Mammary epithelial cell (primary cell): Measurements from ENCODE around the gene ZNG1C.
"Not testable (repeated sequence)": the region's sequence is repeated elsewhere in the genome, so short reads cannot be mapped to it uniquely, and the experiment has no call there.

Experiments
- EZH2 ChIP-seq: IDR thresholded peaks from 2 replicates; pipeline ENCODE4 v1.6.1; 2012; ENCODE audit warnings: low read length, inconsistent platforms, borderline replicate concordance
- TF ChIP-seq, protein P1 (sequence below), 2 donors: IDR thresholded peaks in 1 of 2; conservative IDR thresholded peaks in 1 of 2; 2 replicates each; pipeline ENCODE4 v1.5.1; 2011 to 2012; ENCODE audit warnings: inconsistent platforms in 2 of 2, low read length in 2 of 2, mild to moderate bottlenecking in 2 of 2, control low read depth in 1 of 2, low read depth in 1 of 2; ENCODE audit not compliant: insufficient read depth in 1 of 2; ENCODE audit errors: extremely low read depth in 1 of 2

DNA sequence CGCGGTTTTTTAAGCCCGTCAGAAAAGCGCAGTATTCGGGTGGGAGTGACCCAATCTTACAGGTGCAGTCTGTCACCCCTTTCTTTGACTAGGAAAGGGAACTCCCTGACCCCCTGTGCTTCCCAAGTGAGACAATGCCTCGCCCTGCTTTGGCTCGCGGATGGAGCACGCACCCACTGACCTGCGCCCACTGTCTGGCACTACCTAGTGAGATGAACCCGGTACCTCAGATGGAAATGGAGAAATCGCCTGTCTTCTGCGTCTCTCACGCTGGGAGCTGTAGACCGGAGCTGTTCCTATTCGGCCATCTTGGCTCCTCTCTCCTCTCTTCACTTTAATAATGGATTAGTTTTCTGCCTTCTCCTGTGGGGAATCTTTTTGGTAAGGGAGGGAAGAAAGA, 39.3 kb downstream of the ZNG1C start:
- TF ChIP-seq, protein P1, sequence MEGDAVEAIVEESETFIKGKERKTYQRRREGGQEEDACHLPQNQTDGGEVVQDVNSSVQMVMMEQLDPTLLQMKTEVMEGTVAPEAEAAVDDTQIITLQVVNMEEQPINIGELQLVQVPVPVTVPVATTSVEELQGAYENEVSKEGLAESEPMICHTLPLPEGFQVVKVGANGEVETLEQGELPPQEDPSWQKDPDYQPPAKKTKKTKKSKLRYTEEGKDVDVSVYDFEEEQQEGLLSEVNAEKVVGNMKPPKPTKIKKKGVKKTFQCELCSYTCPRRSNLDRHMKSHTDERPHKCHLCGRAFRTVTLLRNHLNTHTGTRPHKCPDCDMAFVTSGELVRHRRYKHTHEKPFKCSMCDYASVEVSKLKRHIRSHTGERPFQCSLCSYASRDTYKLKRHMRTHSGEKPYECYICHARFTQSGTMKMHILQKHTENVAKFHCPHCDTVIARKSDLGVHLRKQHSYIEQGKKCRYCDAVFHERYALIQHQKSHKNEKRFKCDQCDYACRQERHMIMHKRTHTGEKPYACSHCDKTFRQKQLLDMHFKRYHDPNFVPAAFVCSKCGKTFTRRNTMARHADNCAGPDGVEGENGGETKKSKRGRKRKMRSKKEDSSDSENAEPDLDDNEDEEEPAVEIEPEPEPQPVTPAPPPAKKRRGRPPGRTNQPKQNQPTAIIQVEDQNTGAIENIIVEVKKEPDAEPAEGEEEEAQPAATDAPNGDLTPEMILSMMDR (conservative IDR thresholded peaks at IDR 0.05 in 1 of 2, IDR thresholded peaks at IDR 0.05 in 1 of 2; ENCODE audit: extremely low read depth in 1 of 2, insufficient read depth in 1 of 2, low read depth in 1 of 2, low read length in 2 of 2) = not testable (repeated sequence)
- TF ChIP-seq EZH2 = not testable (repeated sequence)
